GM12874 (cell line): Measurements from ENCODE around the gene NFYC.

Experiments used
- TF ChIP-seq, protein P1 (sequence below): IDR thresholded peaks from 2 replicates; pipeline ENCODE4 v1.5.1; 2011; ENCODE audit warnings: low read depth, mild to moderate bottlenecking, control low read depth, low read length, moderate library complexity; ENCODE audit not compliant: insufficient read depth

The NFYC gene

GRCh38 chr1:40699787-40700186 lies 8.3 kb downstream of the NFYC start:
- TF ChIP-seq, protein P1, sequence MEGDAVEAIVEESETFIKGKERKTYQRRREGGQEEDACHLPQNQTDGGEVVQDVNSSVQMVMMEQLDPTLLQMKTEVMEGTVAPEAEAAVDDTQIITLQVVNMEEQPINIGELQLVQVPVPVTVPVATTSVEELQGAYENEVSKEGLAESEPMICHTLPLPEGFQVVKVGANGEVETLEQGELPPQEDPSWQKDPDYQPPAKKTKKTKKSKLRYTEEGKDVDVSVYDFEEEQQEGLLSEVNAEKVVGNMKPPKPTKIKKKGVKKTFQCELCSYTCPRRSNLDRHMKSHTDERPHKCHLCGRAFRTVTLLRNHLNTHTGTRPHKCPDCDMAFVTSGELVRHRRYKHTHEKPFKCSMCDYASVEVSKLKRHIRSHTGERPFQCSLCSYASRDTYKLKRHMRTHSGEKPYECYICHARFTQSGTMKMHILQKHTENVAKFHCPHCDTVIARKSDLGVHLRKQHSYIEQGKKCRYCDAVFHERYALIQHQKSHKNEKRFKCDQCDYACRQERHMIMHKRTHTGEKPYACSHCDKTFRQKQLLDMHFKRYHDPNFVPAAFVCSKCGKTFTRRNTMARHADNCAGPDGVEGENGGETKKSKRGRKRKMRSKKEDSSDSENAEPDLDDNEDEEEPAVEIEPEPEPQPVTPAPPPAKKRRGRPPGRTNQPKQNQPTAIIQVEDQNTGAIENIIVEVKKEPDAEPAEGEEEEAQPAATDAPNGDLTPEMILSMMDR, result no peak

DNA sequence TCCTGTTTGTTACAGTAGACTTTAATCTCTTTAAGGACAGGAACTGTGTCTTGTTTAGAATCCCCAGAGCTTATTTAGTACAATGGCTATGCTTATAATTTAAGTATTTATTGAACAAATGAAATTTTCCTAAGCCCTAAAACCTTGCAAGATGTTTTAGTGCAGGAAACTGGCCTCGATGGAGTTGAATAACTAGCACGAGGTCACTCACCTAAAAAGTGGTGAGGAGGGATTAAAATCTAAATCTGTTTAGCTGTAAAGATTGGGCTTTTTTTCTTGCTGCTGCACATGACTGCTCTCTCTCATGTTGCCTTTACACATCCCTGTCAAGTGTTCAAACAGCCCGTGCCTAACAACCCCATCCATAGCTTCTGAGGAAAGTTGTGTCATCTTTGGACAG lies 10.2 kb downstream of the NFYC start:
- TF ChIP-seq, protein P1, result no peak

DNA sequence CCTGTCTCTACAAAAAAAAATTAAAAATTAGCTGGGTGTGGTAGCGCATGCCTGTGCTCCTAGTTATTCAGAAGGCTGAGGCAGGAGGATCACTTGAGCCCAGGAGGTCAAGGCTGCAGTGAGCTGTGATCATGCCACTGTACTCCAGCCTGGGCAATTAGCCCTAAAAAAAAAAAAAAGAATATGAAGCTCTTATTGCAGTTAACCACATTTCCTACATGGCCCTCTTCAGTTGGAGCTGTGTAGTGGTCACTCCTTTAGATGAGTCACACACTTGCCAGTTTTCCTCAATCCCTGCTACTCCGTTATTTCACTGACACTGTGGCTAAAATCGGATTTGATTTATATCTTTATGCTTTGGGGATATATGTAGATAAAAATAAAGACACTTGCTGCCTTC lies 11.8 kb downstream of the NFYC start:
- TF ChIP-seq, protein P1, result no peak

DNA sequence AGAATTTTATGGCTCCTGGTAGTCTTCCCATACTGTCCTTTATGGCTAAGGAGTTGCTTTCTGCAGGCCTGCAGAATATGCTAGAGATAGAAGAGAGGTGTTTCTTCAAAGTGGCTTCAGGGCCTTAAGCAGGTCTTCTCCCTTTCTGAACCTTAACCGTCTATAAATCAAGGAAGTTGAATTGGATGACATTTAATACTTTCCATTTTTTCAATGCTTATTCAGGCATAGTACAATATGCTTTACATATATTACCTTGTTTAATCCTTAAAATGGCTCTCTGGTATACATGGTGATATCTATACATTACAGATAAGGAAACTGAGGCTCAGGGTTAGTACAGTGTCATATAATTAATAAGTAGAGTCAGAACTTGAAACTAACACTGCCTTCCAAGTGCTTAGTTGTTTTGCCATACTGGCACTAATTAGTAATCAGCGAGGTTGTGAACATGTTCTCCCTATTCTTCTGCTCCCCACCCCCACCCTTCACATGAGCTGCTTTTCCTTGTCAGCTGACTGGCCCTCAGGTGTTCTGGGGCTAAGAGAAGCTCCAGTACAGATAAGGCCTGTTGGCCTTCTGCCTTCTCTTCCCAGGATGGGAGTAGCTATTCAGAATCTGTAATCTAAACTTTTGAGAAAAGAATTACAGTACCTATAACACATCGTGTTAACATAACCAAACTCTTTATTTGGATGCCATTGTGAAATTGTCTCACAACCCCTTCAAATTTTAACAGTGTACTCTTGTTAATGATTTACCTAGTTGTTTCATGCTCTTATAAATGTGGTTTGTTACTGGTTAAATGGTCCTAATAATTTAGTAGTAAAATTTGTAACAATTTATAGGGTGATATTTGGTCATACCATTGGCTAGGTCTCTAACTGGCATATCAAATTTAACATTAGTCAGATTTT lies 13.6 kb downstream of the NFYC start:
- TF ChIP-seq, protein P1, result no peak

GRCh38 chr1:40706626-40707025 lies 15.1 kb downstream of the NFYC start:
- TF ChIP-seq, protein P1, result no peak

DNA sequence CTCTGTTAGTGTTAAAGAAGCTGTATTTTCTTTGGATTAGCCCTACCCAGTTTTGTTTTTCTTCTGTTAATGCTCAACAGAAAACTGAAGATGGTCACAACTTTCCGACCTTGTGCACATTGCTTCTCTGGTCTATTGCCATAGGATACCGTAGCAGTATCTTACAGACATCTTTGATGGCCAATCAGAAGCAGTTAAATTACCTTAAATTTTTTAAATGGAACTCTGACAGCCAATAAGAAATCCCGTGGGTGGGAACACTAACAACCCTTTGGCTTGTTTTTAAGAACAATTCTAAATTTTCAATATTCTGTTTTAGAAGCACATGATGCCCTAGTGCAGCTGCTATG lies 17.2 kb downstream of the NFYC start:
- TF ChIP-seq, protein P1, result no peak

GRCh38 chr1:40709100-40709801 lies 17.7 kb downstream of the NFYC start:
- TF ChIP-seq, protein P1, result no peak
